HG02798 (cell line): ENCODE measurements around the gene BRSK1.

Source experiments
- ATAC-seq: cut with Tn5 transposase; IDR thresholded peaks from one replicate; pipeline ENCODE4 v1.9.1; 2021; ENCODE audit warnings: mild to moderate bottlenecking; ENCODE audit not compliant: unreplicated experiment, poor library complexity

The BRSK1 gene

DNA sequence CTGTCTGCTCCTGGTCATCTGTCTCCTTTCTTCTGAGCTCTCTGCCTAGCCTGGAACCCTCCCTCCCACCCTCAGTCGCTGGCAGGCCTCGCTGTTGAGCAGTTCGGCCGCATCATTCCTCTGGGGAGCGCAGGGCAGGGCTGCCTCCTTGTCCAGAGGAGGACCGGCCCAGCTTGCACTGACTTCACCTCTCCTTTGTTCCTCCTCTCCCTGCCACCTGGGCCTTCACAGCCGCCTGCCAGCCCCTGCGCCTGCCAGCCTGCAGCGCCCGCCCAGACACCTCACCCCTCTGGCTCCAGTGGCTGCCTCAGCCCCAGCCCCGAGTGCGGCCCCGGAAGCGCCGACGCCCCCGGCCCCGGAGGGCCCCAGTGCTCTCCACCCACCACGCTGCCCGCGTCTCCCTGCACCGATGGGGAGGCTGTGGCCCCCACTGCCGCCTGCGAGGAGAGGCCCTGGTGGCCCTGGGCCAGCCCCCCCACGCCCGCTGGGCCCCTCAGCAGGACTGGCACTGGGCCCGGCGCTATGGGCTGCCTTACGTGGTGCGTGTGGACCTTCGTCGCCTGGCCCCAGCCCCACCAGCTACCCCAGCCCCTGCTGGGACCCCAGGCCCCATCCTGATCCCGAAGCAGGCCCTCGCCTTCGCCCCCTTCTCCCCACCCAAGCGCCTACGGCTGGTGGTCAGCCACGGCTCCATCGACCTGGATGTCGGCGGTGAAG is 63.1 kb downstream of the BRSK1 start:
- no peak for ATAC-seq

DNA sequence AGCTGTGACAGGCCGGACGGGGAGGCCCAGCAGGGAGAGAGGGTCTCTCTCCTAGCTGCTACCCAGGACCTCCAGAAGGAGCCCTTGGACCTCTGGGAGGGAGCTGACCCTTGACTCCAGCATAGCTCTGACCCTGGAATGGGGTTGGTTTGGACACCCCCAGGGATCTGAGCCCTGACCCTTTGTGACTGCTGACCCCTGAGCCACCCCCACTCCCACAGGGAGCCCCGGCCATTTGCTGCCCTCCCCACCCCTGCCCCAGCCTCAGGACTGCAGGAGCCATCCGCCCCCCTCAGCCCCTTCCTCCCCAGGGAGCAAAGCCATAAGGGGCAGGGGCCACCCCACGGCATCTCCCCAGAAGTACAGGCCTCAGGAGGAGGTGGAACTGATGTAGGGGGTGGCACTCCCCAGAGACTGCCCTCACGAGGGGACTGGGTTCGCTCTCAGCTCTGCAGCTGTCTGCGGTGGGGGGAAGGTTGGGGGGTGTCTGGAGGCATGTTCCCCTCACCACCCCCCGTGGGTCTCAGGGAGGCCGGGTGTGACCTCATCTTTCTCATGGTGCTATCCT is 63.7 kb downstream of the BRSK1 start:
- ATAC-seq, result no peak

- ATAC-seq, result no peak
Measured at GRCh38 chr19:55348317-55349034, 64.7 kb downstream of the BRSK1 start.

DNA sequence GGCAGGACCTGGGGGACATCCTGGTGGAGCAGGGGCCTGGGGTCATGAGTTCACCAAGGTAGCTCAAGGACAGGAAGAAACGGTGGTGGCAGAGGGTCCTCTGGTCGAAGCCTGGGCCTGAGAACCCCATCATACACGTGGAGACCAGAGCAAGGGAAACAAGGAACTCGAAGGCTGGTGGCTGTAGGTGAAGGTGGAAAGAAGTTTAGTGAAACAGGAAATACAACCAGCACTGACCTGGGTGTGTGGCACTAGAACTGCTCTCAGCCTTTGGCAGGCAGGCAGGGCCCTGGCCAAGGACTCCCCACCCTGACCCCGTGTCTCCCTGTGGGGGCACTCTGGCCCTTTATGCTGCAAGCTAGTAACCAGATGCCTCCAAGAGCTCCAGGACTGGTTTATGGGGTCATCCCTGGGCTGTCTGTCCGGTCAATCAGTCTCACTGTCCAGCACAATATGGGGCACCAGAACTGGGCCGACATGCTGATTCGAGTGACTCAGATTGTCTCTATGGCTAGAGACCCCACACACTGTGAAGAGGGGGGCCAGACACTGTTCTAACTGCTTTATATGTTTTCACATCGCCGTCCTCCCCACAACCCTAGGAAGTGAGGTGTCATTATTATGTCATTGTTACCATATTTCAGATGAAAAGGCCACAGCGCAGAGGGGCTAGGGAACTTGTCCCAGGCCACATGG is 67.0 kb downstream of the BRSK1 start:
- ATAC-seq, result no peak

DNA sequence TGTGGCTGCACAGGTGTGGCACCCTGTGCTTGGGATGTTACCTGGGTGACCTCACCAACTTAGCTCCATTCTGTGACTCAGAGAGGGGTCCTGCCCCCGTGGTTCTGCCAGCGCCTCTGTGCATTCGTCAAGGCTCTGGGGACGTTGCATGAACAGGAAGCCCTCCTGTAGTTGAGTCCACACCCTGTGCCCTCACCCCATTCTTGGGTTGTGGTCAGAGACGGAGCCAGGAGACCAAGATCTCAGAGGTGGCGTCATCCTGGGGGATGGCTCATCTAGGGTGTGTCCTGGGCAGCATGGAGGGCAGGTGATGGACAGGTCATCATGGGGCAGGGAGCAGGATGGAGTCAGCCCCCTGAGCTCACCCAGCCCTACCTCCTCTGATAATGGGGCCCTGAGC is 68.2 kb downstream of the BRSK1 start:
- no peak for ATAC-seq

DNA sequence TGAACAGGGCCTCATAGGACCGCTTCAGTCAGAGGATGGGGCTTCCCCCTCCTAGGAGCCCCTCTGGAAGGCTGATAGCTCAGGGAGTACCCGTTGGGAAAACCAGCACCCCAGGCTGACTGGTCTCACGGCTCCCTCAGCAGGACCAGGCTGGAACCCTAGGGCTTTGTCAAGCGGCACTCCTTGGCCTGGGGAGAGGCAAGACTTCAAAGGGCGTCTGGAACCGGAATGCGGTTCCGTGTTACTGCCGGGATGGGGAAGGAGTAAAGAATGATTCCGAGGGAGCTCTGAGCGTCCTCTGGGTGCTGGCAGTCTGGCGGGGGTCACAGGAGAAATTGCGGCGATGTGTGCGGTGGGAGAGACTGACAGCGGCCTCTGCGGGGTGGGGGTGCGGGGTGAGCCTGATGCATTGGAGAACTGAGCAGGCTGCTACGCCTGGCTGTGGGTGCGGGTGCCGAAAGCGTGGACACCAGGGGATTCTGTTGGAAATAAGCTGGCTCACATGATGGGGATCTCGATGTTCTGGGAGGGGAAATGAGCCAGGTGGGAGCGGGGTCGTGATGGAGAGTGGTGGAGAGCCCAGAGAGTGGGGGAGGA is 68.8 kb downstream of the BRSK1 start:
- ATAC-seq, result no peak

GRCh38 chr19:55353356-55353802 is 69.6 kb downstream of the BRSK1 start:
- no peak for ATAC-seq

GRCh38 chr19:55353803-55354697 is 70.3 kb downstream of the BRSK1 start:
- ATAC-seq, result no peak

GRCh38 chr19:55354698-55355212 is 71.0 kb downstream of the BRSK1 start, which contains the start of gene COX6B2:
TSS of gene COX6B2 (minus strand) at chr19:55354719. CDS start at chr19:55354521, 198 bp downstream.
- ATAC-seq, result no peak

DNA sequence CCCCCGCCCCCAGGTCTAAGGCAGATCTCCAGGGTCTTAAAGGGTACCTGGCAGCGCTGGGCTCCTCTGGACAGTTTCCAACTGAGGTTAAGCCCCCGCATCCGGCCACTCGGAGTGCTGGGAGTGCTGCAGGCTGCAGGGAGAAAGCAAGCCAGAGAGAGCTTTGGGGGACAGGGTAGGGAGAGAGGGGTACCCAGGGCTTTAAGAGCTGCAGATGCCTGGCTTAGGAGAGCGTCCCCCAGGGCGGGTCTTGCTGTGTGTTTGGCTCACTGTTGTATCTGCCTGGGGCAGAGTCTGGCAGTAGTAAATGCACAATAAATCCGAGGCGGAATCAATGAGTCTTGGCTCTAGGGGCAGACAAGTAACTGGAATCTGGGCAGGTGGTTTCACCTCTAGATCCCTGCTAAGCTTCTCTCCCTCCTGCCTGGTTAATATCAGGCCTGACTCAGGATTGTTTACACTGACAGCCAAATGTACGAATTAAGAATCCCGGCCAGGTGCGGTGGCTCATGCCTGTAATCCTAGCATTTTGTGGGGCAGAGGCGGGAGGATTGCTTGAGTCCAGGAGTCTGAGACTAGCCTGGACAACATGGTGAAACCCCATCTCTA is 71.5 kb downstream of the BRSK1 start:
- ATAC-seq, result no peak

GRCh38 chr19:55358493-55358892 is 74.7 kb downstream of the BRSK1 start:
- ATAC-seq, result no peak

- no peak for ATAC-seq
Measured at GRCh38 chr19:55358943-55359908, 75.4 kb downstream of the BRSK1 start.

DNA sequence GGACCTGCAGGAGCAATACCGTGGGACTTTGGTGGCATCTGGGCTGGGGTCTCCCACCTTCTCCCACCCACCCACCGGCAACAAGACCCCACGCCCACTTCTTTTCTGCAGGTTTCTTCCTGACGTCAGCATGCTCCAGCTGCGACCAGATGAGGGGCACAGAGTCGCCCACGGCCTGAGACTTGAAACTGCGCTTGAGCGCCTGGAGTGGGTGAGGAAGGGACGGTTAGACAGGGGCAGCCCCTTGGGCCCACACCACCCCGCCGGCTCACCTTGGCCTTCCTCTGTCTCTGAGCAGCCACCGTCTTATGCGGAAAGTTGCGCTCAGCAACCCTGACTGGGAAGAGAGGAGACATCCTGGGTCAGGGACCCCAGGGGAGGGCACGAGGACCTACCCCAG is 77.1 kb downstream of the BRSK1 start:
- ATAC-seq, result no peak
